ENCODE data around the gene POPDC3.
A peak's percentile ranks its signal among the peaks of the same experiment; 100 is the strongest.
"Not testable (repeated sequence)": the region's sequence is repeated elsewhere in the genome, so short reads cannot be mapped to it uniquely, and the experiment has no call there.

POPDC3 gene

GRCh38 chr6:105178110-105178509 lies 1.7 kb downstream of the POPDC3 start:
- DNase-seq (ENCODE audit: low read depth in 2 of 2), result peak; percentile 61 to 96
- H3K4me3 ChIP-seq (replicated peaks in 1 of 2; ENCODE audit: low read depth in 2 of 2, low read length in 2 of 2), result no peak overlapping the region
- TF ChIP-seq CTCF (IDR thresholded peaks at IDR 0.05; ENCODE audit: low read depth, low read length), result no peak

- no peak overlapping the region for H3K4me3 ChIP-seq (replicated peaks in 1 of 2; ENCODE audit: low read depth in 2 of 2, low read length in 2 of 2)
- TF ChIP-seq CTCF (IDR thresholded peaks at IDR 0.05; ENCODE audit: low read depth, low read length), result no peak
- DNase-seq (ENCODE audit: low read depth in 2 of 2), result no peak
Observed at GRCh38 chr6:105177556-105177955, 2.3 kb downstream of the POPDC3 start.

GRCh38 chr6:105174512-105174911 lies 5.3 kb downstream of the POPDC3 start:
- TF ChIP-seq CTCF (IDR thresholded peaks at IDR 0.05; ENCODE audit: low read depth, low read length), result no peak
- H3K4me3 ChIP-seq (replicated peaks in 1 of 2; ENCODE audit: low read depth in 2 of 2, low read length in 2 of 2), result no peak overlapping the region
- peak in 1 of 2 donors; percentile 84 for DNase-seq (ENCODE audit: low read depth in 2 of 2)

GRCh38 chr6:105172515-105172914 lies 7.3 kb downstream of the POPDC3 start:
- H3K4me3 ChIP-seq (replicated peaks in 1 of 2; ENCODE audit: low read depth in 2 of 2, low read length in 2 of 2); DNase-seq (ENCODE audit: low read depth in 2 of 2): not testable (repeated sequence)

- no peak for TF ChIP-seq CTCF (IDR thresholded peaks at IDR 0.05; ENCODE audit: low read depth, low read length)
- peak in 1 of 2 donors; percentile 36 for DNase-seq (ENCODE audit: low read depth in 2 of 2)
- no peak overlapping the region for H3K4me3 ChIP-seq (replicated peaks in 1 of 2; ENCODE audit: low read depth in 2 of 2, low read length in 2 of 2)
Observed at GRCh38 chr6:105170059-105170458, 9.8 kb downstream of the POPDC3 start.

GRCh38 chr6:105167914-105168313 lies 11.9 kb downstream of the POPDC3 start:
- H3K4me3 ChIP-seq (replicated peaks in 1 of 2; ENCODE audit: low read depth in 2 of 2, low read length in 2 of 2), result no peak overlapping the region
- DNase-seq (ENCODE audit: low read depth in 2 of 2), result no peak
- TF ChIP-seq CTCF (IDR thresholded peaks at IDR 0.05; ENCODE audit: low read depth, low read length), result no peak

GRCh38 chr6:105164418-105164817 lies 15.4 kb downstream of the POPDC3 start:
- DNase-seq (ENCODE audit: low read depth in 2 of 2), result peak; percentile 33 to 68
- no peak overlapping the region for H3K4me3 ChIP-seq (replicated peaks in 1 of 2; ENCODE audit: low read depth in 2 of 2, low read length in 2 of 2)
- no peak for TF ChIP-seq CTCF (IDR thresholded peaks at IDR 0.05; ENCODE audit: low read depth, low read length)
